NK-92 (cell line): Measurements from ENCODE around the gene PLA2G7.
"Not testable (repeated sequence)": the region's sequence is repeated elsewhere in the genome, so short reads cannot be mapped to it uniquely, and the experiment has no call there.

Experiments used
- DNase-seq: peaks from one replicate; lab custom pipeline; 2025; ENCODE audit not compliant: unreplicated experiment; lab: John Stamatoyannopoulos, UW

PLA2G7 gene

GRCh38 chr6:46734867-46735719 lies at the start of gene PLA2G7:
TSS of gene PLA2G7 (minus strand) at chr6:46735375. CDS start at chr6:46722891, 12,484 bp downstream.
- no peak for DNase-seq

- DNase-seq: no peak
Measured at GRCh38 chr6:46784535-46784934, 49.4 kb upstream of the PLA2G7 start.

GRCh38 chr6:46781478-46782378 lies 46.6 kb upstream of the PLA2G7 start:
- DNase-seq: no peak

GRCh38 chr6:46777476-46778346 lies 42.5 kb upstream of the PLA2G7 start:
- no peak for DNase-seq

- DNase-seq: no peak
Measured at GRCh38 chr6:46776070-46776712, 41.0 kb upstream of the PLA2G7 start.

- not testable (repeated sequence) for DNase-seq
Measured at GRCh38 chr6:46774736-46775135, 39.6 kb upstream of the PLA2G7 start.

GRCh38 chr6:46773201-46773855 lies 38.2 kb upstream of the PLA2G7 start:
- DNase-seq: no peak

- DNase-seq: no peak
Measured at GRCh38 chr6:46772762-46773161, 37.6 kb upstream of the PLA2G7 start.

- no peak for DNase-seq
Measured at GRCh38 chr6:46772016-46772415, 36.8 kb upstream of the PLA2G7 start.

GRCh38 chr6:46764961-46765360 lies 29.8 kb upstream of the PLA2G7 start:
- no peak for DNase-seq

- not testable (repeated sequence) for DNase-seq
Measured at GRCh38 chr6:46764280-46764679, 29.1 kb upstream of the PLA2G7 start.

GRCh38 chr6:46763466-46763865 lies 28.3 kb upstream of the PLA2G7 start:
- DNase-seq: no peak

GRCh38 chr6:46760925-46761324 lies 25.8 kb upstream of the PLA2G7 start:
- no peak for DNase-seq

GRCh38 chr6:46758960-46759753 lies 24.0 kb upstream of the PLA2G7 start:
- no peak for DNase-seq

GRCh38 chr6:46757214-46757596 lies 22.0 kb upstream of the PLA2G7 start:
- no peak for DNase-seq

GRCh38 chr6:46756469-46757213 lies 21.5 kb upstream of the PLA2G7 start:
- no peak for DNase-seq

GRCh38 chr6:46755865-46756264 lies 20.7 kb upstream of the PLA2G7 start:
- DNase-seq: no peak

GRCh38 chr6:46751658-46752057 lies 16.5 kb upstream of the PLA2G7 start:
- no peak for DNase-seq
